ENCODE results near the gene UCKL1.

The UCKL1 gene

DNA sequence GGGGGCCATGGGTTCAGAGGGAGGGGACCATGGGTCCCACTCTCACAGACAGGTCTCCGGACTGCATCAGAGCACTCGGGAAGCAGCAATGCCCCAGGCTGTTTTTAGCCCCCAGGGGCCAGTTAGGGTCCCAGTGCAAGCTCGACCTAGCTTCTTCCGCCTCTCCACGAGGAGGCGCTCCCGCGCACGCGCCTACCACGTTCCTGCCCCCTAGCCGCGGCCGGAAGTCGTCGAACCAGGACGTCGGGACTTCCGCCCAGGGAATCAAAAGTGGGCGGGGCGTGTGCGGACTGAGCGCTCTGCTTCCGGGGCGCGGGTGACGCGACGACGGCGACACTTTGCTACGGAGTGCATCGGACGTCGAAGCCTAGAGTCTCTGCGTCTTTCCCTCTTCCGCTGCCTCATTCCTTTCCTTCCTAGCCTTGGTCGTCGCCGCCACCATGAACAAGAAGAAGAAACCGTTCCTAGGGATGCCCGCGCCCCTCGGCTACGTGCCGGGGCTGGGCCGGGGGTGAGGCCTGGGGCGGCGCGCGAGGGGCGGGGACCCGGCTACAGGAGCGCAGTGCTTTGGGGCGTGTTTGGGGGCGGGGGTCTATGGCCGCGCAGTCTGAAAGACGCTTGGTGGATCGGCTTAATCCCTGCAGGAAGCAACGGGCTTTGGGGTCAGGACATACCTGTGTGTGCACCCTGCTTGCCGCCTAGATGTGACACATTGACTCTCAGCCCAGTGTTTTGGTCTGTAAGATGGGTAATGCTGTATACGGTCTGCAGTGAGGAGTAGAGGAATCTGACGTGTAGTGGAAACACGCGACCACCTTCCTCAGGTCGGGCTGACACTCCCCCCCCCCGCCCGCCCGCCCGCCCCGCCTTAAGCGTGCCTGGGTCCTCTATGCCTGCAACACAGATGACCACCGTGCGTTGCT lies 24.9 kb upstream of the UCKL1 start, which contains the start of gene PRPF6:
Gene PRPF6 (plus strand): TSS at position 327 of the 923 bp plus-strand sequence. CDS start 114 bp downstream, at position 441.
- TF ChIP-seq, protein P1, sequence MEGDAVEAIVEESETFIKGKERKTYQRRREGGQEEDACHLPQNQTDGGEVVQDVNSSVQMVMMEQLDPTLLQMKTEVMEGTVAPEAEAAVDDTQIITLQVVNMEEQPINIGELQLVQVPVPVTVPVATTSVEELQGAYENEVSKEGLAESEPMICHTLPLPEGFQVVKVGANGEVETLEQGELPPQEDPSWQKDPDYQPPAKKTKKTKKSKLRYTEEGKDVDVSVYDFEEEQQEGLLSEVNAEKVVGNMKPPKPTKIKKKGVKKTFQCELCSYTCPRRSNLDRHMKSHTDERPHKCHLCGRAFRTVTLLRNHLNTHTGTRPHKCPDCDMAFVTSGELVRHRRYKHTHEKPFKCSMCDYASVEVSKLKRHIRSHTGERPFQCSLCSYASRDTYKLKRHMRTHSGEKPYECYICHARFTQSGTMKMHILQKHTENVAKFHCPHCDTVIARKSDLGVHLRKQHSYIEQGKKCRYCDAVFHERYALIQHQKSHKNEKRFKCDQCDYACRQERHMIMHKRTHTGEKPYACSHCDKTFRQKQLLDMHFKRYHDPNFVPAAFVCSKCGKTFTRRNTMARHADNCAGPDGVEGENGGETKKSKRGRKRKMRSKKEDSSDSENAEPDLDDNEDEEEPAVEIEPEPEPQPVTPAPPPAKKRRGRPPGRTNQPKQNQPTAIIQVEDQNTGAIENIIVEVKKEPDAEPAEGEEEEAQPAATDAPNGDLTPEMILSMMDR (conservative IDR thresholded peaks at IDR 0.05; ENCODE audit: low read depth, low read length), result peak; percentile 90
- peak within 1 kb of the TSS; percentile 97 for H3K4me3 ChIP-seq (ENCODE audit: low read length)
- peak; percentile 74 for DNase-seq (ENCODE audit: low read depth)

DNA sequence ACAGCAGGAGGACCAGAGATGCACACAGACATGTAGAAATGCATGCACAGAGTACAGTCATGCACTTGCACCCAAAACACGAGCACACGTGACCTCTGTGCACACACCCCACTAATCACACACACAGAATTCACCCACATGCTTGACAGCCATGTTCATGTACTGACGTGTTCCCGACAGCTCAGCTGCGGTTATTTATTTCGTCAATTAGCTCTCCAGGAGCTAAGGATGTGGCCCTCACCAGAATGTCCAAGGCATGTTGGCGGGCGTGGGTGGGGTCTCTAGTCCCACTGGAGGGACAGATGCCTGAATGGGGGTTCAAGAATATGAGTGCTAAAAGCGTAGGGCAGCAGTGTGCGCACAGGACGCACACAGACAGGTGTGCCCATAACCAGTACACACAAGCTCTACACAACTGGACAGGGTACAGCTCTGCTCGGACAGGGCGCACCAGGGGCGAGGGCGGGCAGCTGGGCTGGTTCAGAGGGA lies 24.1 kb upstream of the UCKL1 start:
- peak overlapping the region; percentile 97 for H3K4me3 ChIP-seq (ENCODE audit: low read length)
- TF ChIP-seq, protein P1 (conservative IDR thresholded peaks at IDR 0.05; ENCODE audit: low read depth, low read length), result no peak
- DNase-seq (ENCODE audit: low read depth), result no peak

DNA sequence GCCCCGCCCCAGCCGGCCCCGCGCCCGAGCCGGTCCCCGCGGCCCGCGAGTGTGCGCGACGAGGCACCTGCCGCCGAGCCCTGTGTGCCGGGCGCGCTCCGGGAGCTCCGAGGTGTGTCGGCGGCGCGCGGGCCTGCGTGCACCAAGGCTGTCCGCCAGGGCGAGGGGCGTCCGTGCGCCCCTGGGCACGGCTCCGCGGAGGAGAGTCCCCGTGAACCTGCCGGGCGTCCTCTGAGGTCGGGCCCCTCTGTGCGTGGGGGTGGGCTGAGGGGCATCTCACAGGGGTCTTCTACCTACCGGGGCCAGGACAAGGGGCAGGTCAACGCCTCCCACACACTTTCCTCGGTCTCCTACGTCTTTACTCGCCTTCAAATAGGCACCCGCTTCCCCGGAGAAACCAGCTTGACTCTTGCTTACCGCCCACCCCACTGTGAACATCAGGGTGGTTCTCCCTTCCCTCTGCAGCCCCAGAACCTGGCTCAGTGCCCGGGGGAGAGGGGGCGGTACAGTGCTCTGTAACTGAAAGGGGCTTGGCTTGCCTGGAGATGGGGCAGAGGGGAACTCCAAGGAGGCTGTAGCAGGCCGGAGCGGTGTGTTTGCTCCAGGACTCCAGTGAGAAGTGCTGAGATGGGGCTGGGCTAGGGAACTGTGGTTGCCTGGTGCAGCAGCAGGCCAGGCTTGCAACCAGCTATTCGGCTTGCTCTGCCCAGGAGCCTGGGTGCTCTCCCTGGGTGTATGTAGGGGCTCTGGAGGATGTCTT lies 23.5 kb upstream of the UCKL1 start, which contains the start of gene SAMD10:
Gene SAMD10 (minus strand): TSS at position 86 of the 760 bp plus-strand sequence. CDS start 175 bp downstream, outside the sequence.
- no peak for DNase-seq (ENCODE audit: low read depth)
- TF ChIP-seq, protein P1 (conservative IDR thresholded peaks at IDR 0.05; ENCODE audit: low read depth, low read length), result no peak
- H3K4me3 ChIP-seq (ENCODE audit: low read length), result peak within 1 kb of the TSS; percentile 97

DNA sequence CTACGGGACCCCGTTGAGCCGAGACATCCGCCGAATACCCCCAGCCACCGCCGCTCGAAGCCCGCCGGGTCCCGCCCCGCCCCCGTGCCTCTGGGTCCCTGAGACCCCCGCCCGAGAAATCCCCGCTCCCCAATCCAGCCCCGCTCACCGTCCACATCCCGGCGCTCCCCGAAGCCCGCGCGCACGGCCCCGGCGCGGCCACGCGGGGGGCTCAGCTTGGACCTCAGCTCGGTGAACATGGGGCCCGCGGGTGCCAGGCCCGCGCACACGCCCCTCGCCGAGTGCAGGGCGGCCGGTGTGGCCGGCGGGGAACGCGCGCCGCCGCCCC lies 23.0 kb upstream of the UCKL1 start:
- peak overlapping the region; percentile 61 for H3K4me3 ChIP-seq (ENCODE audit: low read length)
- no peak for DNase-seq (ENCODE audit: low read depth)

DNA sequence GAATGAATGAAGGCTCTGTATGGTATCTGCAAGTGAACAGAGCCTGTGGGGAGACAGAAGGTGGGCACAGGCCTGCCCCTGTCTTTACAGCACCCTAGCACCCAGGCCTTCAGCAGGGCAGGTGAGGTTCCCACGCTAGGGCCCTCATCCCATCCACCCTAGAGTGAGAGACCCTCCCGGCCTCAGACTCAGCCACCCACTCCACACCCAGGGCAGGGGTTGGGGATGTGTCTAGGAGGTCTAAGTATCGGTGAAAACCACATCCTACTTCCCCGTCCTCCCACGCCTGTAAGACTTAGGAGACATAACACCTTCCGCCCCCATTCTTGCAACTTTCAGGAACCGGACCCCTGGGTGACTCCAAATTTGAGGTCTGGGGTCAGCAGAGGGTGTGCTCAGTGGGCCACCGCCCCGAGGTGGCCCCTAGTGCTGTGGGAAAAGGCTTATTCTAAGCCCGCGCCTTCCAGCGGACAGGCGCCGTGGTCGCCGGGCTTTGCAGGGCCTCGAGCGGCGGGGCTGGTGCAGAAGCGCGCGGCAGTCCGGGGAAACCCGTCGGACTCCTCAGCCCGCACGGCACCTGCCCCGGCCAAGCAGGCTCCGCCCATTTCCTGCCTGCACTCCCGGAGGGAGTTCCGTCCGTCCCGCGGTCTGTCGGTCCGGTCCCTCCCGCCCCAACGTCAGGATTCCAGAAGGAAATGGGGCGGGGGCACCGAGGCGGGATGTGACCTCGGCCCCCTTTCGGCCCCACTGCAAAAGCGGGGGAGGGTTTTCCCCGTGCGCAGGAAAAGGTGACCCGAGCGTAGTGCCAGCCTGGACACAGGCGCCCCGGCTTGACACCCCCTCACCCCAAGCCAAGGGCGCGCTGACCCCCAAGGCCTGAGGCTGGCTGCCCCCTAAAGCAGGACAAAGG lies 22.4 kb upstream of the UCKL1 start:
- TF ChIP-seq, protein P1 (conservative IDR thresholded peaks at IDR 0.05; ENCODE audit: low read depth, low read length), result no peak
- DNase-seq (ENCODE audit: low read depth), result no peak
- H3K4me3 ChIP-seq (ENCODE audit: low read length), result peak overlapping the region; percentile 61

More for the DNA sequence above, 23.0 kb upstream of the UCKL1 start:
- TF ChIP-seq, protein P1 (conservative IDR thresholded peaks at IDR 0.05; ENCODE audit: low read depth, low read length), result no peak

DNA sequence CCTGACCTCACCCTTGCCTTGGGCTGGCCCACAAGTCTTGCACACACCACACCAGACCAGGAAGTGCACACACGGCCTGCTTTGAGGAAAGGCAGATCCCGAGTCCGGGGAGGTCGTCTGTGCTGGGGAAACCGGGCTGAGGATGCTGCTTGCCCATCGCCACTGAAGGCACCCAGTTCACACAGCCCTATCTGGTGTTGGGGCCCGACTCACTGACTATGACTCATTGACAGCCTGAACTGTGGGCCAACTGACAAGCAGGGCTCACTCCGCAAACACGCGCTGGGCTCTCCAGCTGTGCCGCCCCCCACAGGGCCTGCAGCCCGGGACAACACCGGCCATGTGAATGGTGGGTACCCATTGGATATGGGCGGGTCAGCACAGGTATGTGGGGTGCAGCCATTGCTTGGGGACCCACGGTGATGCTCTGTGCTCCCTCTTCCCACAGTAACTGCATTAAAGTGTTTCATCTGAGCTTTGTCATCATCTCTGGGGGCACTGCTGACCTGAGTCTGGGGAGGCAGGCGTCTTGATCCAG lies 21.6 kb upstream of the UCKL1 start:
- TF ChIP-seq, protein P1 (conservative IDR thresholded peaks at IDR 0.05; ENCODE audit: low read depth, low read length), result no peak
- no peak for DNase-seq (ENCODE audit: low read depth)
- H3K4me3 ChIP-seq (ENCODE audit: low read length), result no peak overlapping the region
